H1 (cell line): ENCODE measurements around the gene HSF5. TPM values are rescaled to one million over a fixed set of nuclear protein-coding genes. Genes with fewer than 3 reads are reported as not detected.

Experiments used
- CTCF ChIA-PET: fragments of 300-600 bp; sonication (Branson Sonifier 250); formaldehyde crosslinking; loops from one replicate; lab custom pipeline; 2021; ENCODE audit not compliant: partially characterized antibody; lab: Charles Lee
- POLR2A ChIA-PET: fragments of 300-600 bp; sonication (Branson Sonifier 250); formaldehyde crosslinking; loops from one replicate; lab custom pipeline; 2021; ENCODE audit warnings: inconsistent platforms; ENCODE audit not compliant: partially characterized antibody; lab: Charles Lee
- DNase-seq, 2 experiments: peaks; one replicate each; pipeline versions ENCODE4 v3.0.0 to v3.0.0-alpha.2; 2010 to 2022; ENCODE audit warnings: low spot score in 2 of 2, low read depth in 1 of 2, mixed read lengths in 1 of 2
- FAIRE-seq: peaks from 2 replicates; lab custom pipeline; 2011; peaks lifted over from hg19 to GRCh38; lab: Jason Lieb, UNC
- H2AFZ ChIP-seq: 2 replicates; pipeline ENCODE4 v1.8.1; 2012; ENCODE audit warnings: low read length, inconsistent platforms
- H2AK5ac ChIP-seq: 2 replicates; pipeline ENCODE4 v1.6.1; 2013; ENCODE audit warnings: low read depth, low read length
- H2BK120ac ChIP-seq: replicated peaks from 2 replicates; pipeline ENCODE3; 2013; ENCODE audit warnings: low read depth, low read length, inconsistent platforms
- H2BK12ac ChIP-seq: 2 replicates; pipeline ENCODE4 v1.6.1; 2013; ENCODE audit warnings: low read depth, low read length
- H2BK15ac ChIP-seq: 2 replicates; pipeline ENCODE4 v1.6.1; 2013; ENCODE audit warnings: low read length
- H2BK20ac ChIP-seq: 2 replicates; pipeline ENCODE4 v1.6.1; 2013; ENCODE audit warnings: low read length
- H2BK5ac ChIP-seq: 2 replicates; pipeline ENCODE4 v1.6.1; 2013; ENCODE audit warnings: low read depth, low read length
- H3K14ac ChIP-seq: 2 replicates; pipeline ENCODE4 v1.6.1; 2013; ENCODE audit warnings: inconsistent platforms; ENCODE audit not compliant: insufficient read length
- H3K18ac ChIP-seq: 2 replicates; pipeline ENCODE4 v1.6.1; 2013; ENCODE audit warnings: low read length; ENCODE audit errors: extremely low read depth
- H3K23ac ChIP-seq: 2 replicates; pipeline ENCODE4 v1.6.1; 2013; ENCODE audit warnings: inconsistent platforms; ENCODE audit not compliant: insufficient read length
- H3K23me2 ChIP-seq: 2 replicates; pipeline ENCODE4 v1.6.1; 2013; ENCODE audit warnings: low read depth, low read length
- H3K27ac ChIP-seq: 2 replicates; pipeline ENCODE4 v1.6.1; 2011; ENCODE audit warnings: low read depth, low read length, inconsistent platforms
- H3K27me3 ChIP-seq, 4 experiments: replicated peaks in 1 of 4; 1 replicate in 1 of 4; 2 replicates in 3 of 4; pipeline versions ENCODE4 v1.6.1 to v1.8.1; 2011 to 2013; ENCODE audit warnings: low read length in 3 of 4, mild to moderate bottlenecking in 3 of 4, inconsistent platforms in 2 of 4, mixed read lengths in 2 of 4, moderate library complexity in 1 of 4; ENCODE audit not compliant: control insufficient read depth in 3 of 4, insufficient read depth in 3 of 4; ENCODE audit errors: extremely low read depth in 1 of 4
- H3K36me3 ChIP-seq, 4 experiments: 2 replicates each; pipeline versions ENCODE4 v1.6.1 to v1.8.1; 2011 to 2013; ENCODE audit warnings: mild to moderate bottlenecking in 4 of 4, low read length in 3 of 4, moderate library complexity in 2 of 4, control low read depth in 1 of 4, inconsistent platforms in 1 of 4; ENCODE audit not compliant: insufficient read depth in 4 of 4, control insufficient read depth in 2 of 4
- H3K4ac ChIP-seq: replicated peaks from 2 replicates; pipeline ENCODE3; 2013; ENCODE audit warnings: low read length, low read depth, mixed read lengths, inconsistent platforms; ENCODE audit not compliant: insufficient read length
- H3K4me1 ChIP-seq, 4 experiments: replicated peaks in 1 of 4; 1 replicate in 1 of 4; 2 replicates in 3 of 4; pipeline versions ENCODE4 v1.6.1 to v1.8.1; 2011 to 2013; ENCODE audit warnings: low read length in 3 of 4, inconsistent platforms in 2 of 4, mixed read lengths in 1 of 4; ENCODE audit not compliant: insufficient read depth in 4 of 4, control insufficient read depth in 3 of 4
- H3K4me2 ChIP-seq, 2 experiments: 2 replicates each; pipeline versions ENCODE4 v1.6.1 to v1.8.1; 2011 to 2013; ENCODE audit warnings: low read depth in 2 of 2, low read length in 2 of 2, control low read depth in 1 of 2, inconsistent platforms in 1 of 2, mild to moderate bottlenecking in 1 of 2; ENCODE audit not compliant: insufficient read depth in 1 of 2
- H3K4me3 ChIP-seq, 4 experiments: fragments of 200-600, 300-600 bp in 1 of 4; sonication (generic), shearing (Covaris generic), sonication (Bioruptor Twin) in 1 of 4; 2 replicates each; pipeline versions ENCODE4 v1.5.1 to v1.8.1; 2011 to 2016; ENCODE audit warnings: low read length in 4 of 4, low read depth in 3 of 4, control low read depth in 2 of 4, inconsistent platforms in 2 of 4, mild to moderate bottlenecking in 2 of 4, mixed read lengths in 1 of 4, moderate library complexity in 1 of 4; ENCODE audit not compliant: insufficient read depth in 2 of 4; ENCODE audit errors: extremely low read depth in 1 of 4
- H3K56ac ChIP-seq: replicated peaks from 2 replicates; pipeline ENCODE3; 2013; ENCODE audit warnings: low read depth, mild to moderate bottlenecking, mixed read lengths, low read length, inconsistent platforms; ENCODE audit not compliant: insufficient read length
- H3K79me1 ChIP-seq: 2 replicates; pipeline ENCODE4 v1.6.1; 2013; ENCODE audit warnings: low read depth, low read length, control low read depth
- H3K79me2 ChIP-seq, 2 experiments: 2 replicates each; pipeline versions ENCODE4 v1.6.1 to v1.8.1; 2012 to 2013; ENCODE audit warnings: low read length in 2 of 2, mild to moderate bottlenecking in 2 of 2, inconsistent platforms in 1 of 2; ENCODE audit not compliant: insufficient read depth in 2 of 2, control insufficient read depth in 1 of 2
- H3K9ac ChIP-seq, 4 experiments: replicated peaks in 1 of 4; 1 replicate in 1 of 4; 2 replicates in 3 of 4; pipeline versions ENCODE4 v1.6.1 to v1.8.1; 2011 to 2013; ENCODE audit warnings: low read depth in 3 of 4, low read length in 3 of 4, control low read depth in 2 of 4, mild to moderate bottlenecking in 2 of 4, moderate library complexity in 2 of 4, inconsistent platforms in 1 of 4; ENCODE audit errors: extremely low read depth in 1 of 4
- H3K9me3 ChIP-seq, 2 experiments: 2 replicates each; pipeline versions ENCODE4 v1.6.1 to v1.8.1; 2012 to 2013; ENCODE audit warnings: mild to moderate bottlenecking in 2 of 2, moderate library complexity in 2 of 2, control low read depth in 1 of 2, inconsistent platforms in 1 of 2, low read depth in 1 of 2, low read length in 1 of 2, mixed read lengths in 1 of 2; ENCODE audit not compliant: insufficient read depth in 2 of 2
- H4K20me1 ChIP-seq, 2 experiments: replicated peaks in 1 of 2; 2 replicates each; pipeline versions ENCODE3 to v1.8.1; 2011 to 2013; ENCODE audit warnings: inconsistent platforms in 2 of 2, low read length in 2 of 2, mild to moderate bottlenecking in 1 of 2; ENCODE audit not compliant: insufficient read depth in 2 of 2, control insufficient read depth in 1 of 2
- H4K5ac ChIP-seq: 2 replicates; pipeline ENCODE4 v1.6.1; 2013; ENCODE audit warnings: low read length, low read depth, mixed read lengths, inconsistent platforms; ENCODE audit not compliant: insufficient read length
- H4K8ac ChIP-seq: 2 replicates; pipeline ENCODE4 v1.8.0; 2013; ENCODE audit warnings: mild to moderate bottlenecking, moderate library complexity, low read length, inconsistent platforms; ENCODE audit not compliant: insufficient read depth; ENCODE audit errors: extremely low read depth
- H4K91ac ChIP-seq: replicated peaks from 2 replicates; pipeline ENCODE3; 2013; ENCODE audit warnings: low read length, mixed read lengths, inconsistent platforms; ENCODE audit not compliant: insufficient read length
- ASH2L ChIP-seq: fragments of 200-600, 300-600 bp; sonication (generic); IDR thresholded peaks from one replicate; pipeline ENCODE4 v1.7.1; 2017; ENCODE audit warnings: low read length
- FOSL1 ChIP-seq: IDR thresholded peaks from 2 replicates; pipeline ENCODE4 v1.6.1; 2011; ENCODE audit warnings: mild to moderate bottlenecking, low read depth, low read length, moderate library complexity; ENCODE audit not compliant: insufficient read depth
- HDAC2 ChIP-seq, 2 experiments: fragments of 300-600 bp in 1 of 2; sonication (generic) in 1 of 2; IDR thresholded peaks; 2 replicates each; pipeline ENCODE4 v1.6.1; 2011 to 2012; ENCODE audit warnings: low read depth in 2 of 2, low read length in 2 of 2, mild to moderate bottlenecking in 2 of 2, moderate library complexity in 2 of 2, borderline replicate concordance in 1 of 2, inconsistent platforms in 1 of 2
- SAP30 ChIP-seq: fragments of 300-600 bp; sonication (generic); IDR thresholded peaks from 2 replicates; pipeline ENCODE4 v1.7.1; 2012; ENCODE audit warnings: low read length, moderate library complexity, mild to moderate bottlenecking, inconsistent platforms; ENCODE audit not compliant: insufficient read depth, insufficient replicate concordance
- SP1 ChIP-seq: IDR thresholded peaks from 2 replicates; pipeline ENCODE4 v1.6.1; 2011; ENCODE audit warnings: low read depth, low read length
- SUZ12 ChIP-seq: fragments of 200-600 bp; sonication (generic); IDR thresholded peaks from 2 replicates; pipeline ENCODE4 v1.6.1; 2012; ENCODE audit warnings: mild to moderate bottlenecking, inconsistent platforms, low read length, moderate library complexity, mixed read lengths
- TEAD4 ChIP-seq: IDR thresholded peaks from 2 replicates; pipeline ENCODE4 v1.6.1; 2012; ENCODE audit warnings: low read depth, low read length, inconsistent platforms, mixed read lengths
- WGBS, 2 experiments: shearing (Covaris generic) in 1 of 2; methylation state at CpG; one replicate each; pipeline versions ENCODE4 v1.1.6 to v1.1.7; 2013 to 2015; ENCODE audit warnings: low lambda C conversion rate in 2 of 2, mixed read lengths in 2 of 2, inconsistent platforms in 1 of 2, low coverage in 1 of 2, missing lambda C conversion rate in 1 of 2; ENCODE audit not compliant: insufficient replicate concordance in 2 of 2, insufficient coverage in 1 of 2, insufficient read length in 1 of 2; ENCODE audit errors: extremely low coverage in 1 of 2, missing lambda C conversion rate in 1 of 2; 5-methylcytosine and 5-hydroxymethylcytosine counted together
- polyA plus RNA-seq, 7 experiments: library from polyadenylated mRNA; depleted of rRNA in 3 of 7; stranded (reverse) in 5 of 7; unstranded in 2 of 7; fragments of >200 nt in 5 of 7; fragments of 200-250 nt in 2 of 7; gene quantifications; 1 replicate in 5 of 7; 2 replicates in 1 of 7; 4 replicates in 1 of 7; pipeline versions ENCODE4 v1.2.1 to v1.2.3, GENCODE V29; 2011 to 2013; ENCODE audit warnings: missing spikeins in 2 of 7, mixed read lengths in 2 of 7
- total RNA-seq: library from RNA; stranded (reverse); fragmentation: NEBNext Ultra II Directional; extraction: Animal tissue kit (Norgen Biotek cat#: 25700); gene quantifications from 2 replicates; pipeline ENCODE4 v1.2.1, GENCODE V29; 2021

The HSF5 gene
- total and polyA plus RNA-seq, 2 of the 8 experiments (the other 6 are each of a cell fraction or from before 2014, with no cell fraction given), result not detected

GRCh38 chr17:58384897-58385296, 103.3 kb downstream of the HSF5 start:
- no peak overlapping the region for H3K4me3 ChIP-seq
- H4K20me1 ChIP-seq, result no peaks in the 10 kb centered on the region
- H2BK12ac ChIP-seq, result no peak overlapping the region
- no peak overlapping the region for H3K56ac ChIP-seq
- H3K23me2 ChIP-seq, result no peaks in the 10 kb centered on the region
- 84% methylated on average over 3 of the region's 3 CpGs; no CpG with 5 or more reads in 1 of the 2 experiments for WGBS, 2 experiments
- no peak overlapping the region for H3K9ac ChIP-seq
- no peak overlapping the region for H4K8ac ChIP-seq
- no peak overlapping the region for H4K91ac ChIP-seq
- no peak overlapping the region for H3K4me2 ChIP-seq
- FAIRE-seq (no peak), DNase-seq (no peak)
- H3K36me3 ChIP-seq, result no peaks in the 10 kb centered on the region
- H2BK5ac ChIP-seq, result no peak overlapping the region
- H3K9me3 ChIP-seq, result no peaks in the 10 kb centered on the region
- no peaks in the 10 kb centered on the region for H3K79me2 ChIP-seq
- H2BK120ac ChIP-seq, result no peak overlapping the region
- no peak for TF ChIP-seq ASH2L
- TF ChIP-seq SP1, result no peak
- no peak for TF ChIP-seq SUZ12
- no peak for TF ChIP-seq TEAD4
- no peak for TF ChIP-seq SAP30
- no peak for TF ChIP-seq FOSL1
- TF ChIP-seq HDAC2 (IDR thresholded peaks at IDR 0.05; ENCODE audit: borderline replicate concordance in 1 of 2, low read depth in 2 of 2, low read length in 2 of 2), result no peak
- H4K5ac ChIP-seq, result no peak overlapping the region
- H3K27me3 ChIP-seq, result no peaks in the 10 kb centered on the region; a peak in 1 of 7 replicates
- H3K23ac ChIP-seq, result no peak overlapping the region
- CTCF ChIA-PET, result interaction anchor here (0.6 to 1.2 kb wide), 2 partner anchors 13 to 81 kb away, joined by 3 read pairs; no protein-coding TSS in a partner anchor
- POLR2A ChIA-PET, result interaction anchor here (1.0 to 2.5 kb wide), 2 partner anchors 10 to 25 kb away, joined by 3 to 5 read pairs; no protein-coding TSS in a partner anchor
- H3K4me1 ChIP-seq, result peaks cover 3 to 18% (median 6%) of the 10 kb centered on the region in 4 experiments; a peak in 5 of 7 replicates
- no peak overlapping the region for H2AFZ ChIP-seq
- no peak overlapping the region for H3K27ac ChIP-seq
- H2BK20ac ChIP-seq, result no peak overlapping the region
- no peak overlapping the region for H3K18ac ChIP-seq
- H2AK5ac ChIP-seq, result no peak overlapping the region
- no peaks in the 10 kb centered on the region for H3K79me1 ChIP-seq
- H3K4ac ChIP-seq, result no peak overlapping the region
- no peak overlapping the region for H3K14ac ChIP-seq
- H2BK15ac ChIP-seq, result no peak overlapping the region
